GM12878 (cell line): ENCODE results near the gene RBMS3.

ENCODE experiments used
- GABPA ChIP-seq: IDR thresholded peaks from 2 replicates; pipeline ENCODE4 v1.6.1; 2014; ENCODE audit warnings: antibody characterized with exemption, low read depth, mild to moderate bottlenecking, inconsistent platforms
- MYC ChIP-seq: IDR thresholded peaks from 2 replicates; pipeline ENCODE4 v1.6.1; 2011; ENCODE audit warnings: mild to moderate bottlenecking, low read length, moderate library complexity, inconsistent platforms; ENCODE audit not compliant: insufficient read depth, insufficient replicate concordance, insufficient read length, severe bottlenecking
- POLR2A ChIP-seq: IDR thresholded peaks from 2 replicates; pipeline ENCODE4 v1.6.1; 2011; ENCODE audit warnings: low read depth, mild to moderate bottlenecking, low read length
- POLR2AphosphoS5 ChIP-seq: IDR thresholded peaks from 2 replicates; pipeline ENCODE4 v1.6.1; 2011; ENCODE audit warnings: mild to moderate bottlenecking, low read length, inconsistent platforms
- SP1 ChIP-seq: IDR thresholded peaks from one replicate; pipeline ENCODE4 v1.6.1; 2011; ENCODE audit warnings: low read depth, low read length
- USF2 ChIP-seq: IDR thresholded peaks from 2 replicates; pipeline ENCODE4 v1.6.1; 2011; ENCODE audit warnings: low read depth, low read length, improper control_type of control experiment, borderline replicate concordance
- YY1 ChIP-seq: IDR thresholded peaks from 2 replicates; pipeline ENCODE4 v1.6.1; 2011; ENCODE audit warnings: low read depth, mild to moderate bottlenecking, low read length

- TF ChIP-seq YY1 (no peak), USF2 (no peak), POLR2A (no peak), POLR2AphosphoS5 (no peak), SP1 (no peak), MYC (no peak), GABPA (no peak)
These were observed 589.3 kb downstream of the RBMS3 start for GRCh38 chr3:29870136-29870535.
